HG02610 (cell line): ENCODE measurements around the gene DOCK8.
A peak's percentile ranks its signal among the peaks of the same experiment; 100 is the strongest.
"Not testable (repeated sequence)": the region's sequence is repeated elsewhere in the genome, so short reads cannot be mapped to it uniquely, and the experiment has no call there.

Experiments used
- ATAC-seq: cut with Tn5 transposase; IDR thresholded peaks from one replicate; pipeline ENCODE4 v1.9.1; 2021; ENCODE audit warnings: mild to moderate bottlenecking, moderate library complexity; ENCODE audit not compliant: unreplicated experiment

DOCK8 gene

DNA sequence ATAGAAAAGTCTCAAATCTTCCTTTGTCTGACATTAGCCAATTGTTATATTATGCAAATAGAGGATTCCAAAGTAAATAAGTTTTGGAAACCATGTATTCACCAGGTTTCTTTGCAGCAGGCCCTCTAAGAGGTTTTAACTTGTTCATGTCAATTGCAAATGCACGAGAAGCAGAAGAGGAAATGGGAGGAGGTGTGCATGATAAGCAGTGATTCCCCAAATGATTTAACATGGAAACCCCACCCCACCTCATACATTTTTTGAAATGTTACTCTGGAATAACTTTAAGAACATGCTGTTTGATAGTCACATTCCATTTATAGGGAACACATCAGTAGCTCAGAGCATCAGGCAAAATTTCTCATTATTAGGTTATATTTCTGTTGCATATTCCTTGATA is 190.7 kb downstream of the DOCK8 start:
- ATAC-seq, result no peak

DNA sequence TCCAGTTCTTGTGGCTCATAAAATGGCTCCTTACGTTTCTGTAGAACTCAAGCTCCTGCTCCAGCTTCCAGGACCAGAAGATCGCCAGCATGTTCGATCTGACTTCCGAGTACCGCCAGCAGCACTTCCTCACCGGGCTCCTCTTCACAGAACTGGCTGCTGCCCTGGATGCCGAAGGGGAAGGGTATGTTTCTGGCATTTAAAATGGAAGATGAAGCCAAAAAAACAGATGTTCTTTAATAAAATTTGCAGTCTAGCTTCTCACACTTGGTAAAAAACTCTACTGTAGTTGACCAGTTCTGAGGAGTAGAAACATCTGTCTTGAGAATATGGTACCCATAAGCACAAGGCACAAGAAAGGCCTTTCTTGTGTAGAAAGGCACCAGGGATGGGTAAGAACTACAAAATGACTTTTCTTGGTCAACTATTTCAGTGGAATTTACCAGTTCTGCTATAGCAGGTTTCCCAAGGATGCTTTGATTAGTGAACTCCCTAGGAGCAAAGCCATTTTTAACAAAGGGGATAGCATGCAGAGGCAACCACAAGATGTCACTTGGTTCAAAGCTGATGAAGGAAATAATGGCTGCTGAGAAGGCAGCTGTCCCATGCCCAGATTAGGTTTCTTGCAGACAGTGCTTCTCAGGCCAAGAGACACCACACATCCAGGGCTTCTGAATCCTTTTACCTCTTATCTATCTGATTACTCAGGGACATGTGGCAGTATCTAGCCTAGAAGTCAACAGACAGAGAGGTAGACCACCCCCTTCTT is 192.4 kb downstream of the DOCK8 start:
- no peak for ATAC-seq

DNA sequence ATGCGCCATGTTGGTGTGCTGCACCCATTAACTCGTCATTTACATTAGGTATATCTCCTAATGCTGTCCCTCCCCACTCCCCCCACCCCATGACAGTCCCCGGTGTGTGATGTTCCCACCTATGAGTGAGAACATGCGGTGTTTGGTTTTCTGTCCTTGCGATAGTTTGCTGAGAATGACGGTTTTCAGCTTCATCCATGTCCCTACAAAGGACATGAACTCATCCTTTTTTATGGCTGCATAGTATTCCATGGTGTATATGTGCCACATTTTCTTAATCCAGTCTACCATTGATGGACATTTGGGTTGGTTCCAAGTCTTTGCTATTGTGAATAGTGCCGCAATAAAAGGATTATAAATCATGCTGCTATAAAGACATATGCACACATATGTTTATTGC is 195.0 kb downstream of the DOCK8 start:
- ATAC-seq, result not testable (repeated sequence)

DNA sequence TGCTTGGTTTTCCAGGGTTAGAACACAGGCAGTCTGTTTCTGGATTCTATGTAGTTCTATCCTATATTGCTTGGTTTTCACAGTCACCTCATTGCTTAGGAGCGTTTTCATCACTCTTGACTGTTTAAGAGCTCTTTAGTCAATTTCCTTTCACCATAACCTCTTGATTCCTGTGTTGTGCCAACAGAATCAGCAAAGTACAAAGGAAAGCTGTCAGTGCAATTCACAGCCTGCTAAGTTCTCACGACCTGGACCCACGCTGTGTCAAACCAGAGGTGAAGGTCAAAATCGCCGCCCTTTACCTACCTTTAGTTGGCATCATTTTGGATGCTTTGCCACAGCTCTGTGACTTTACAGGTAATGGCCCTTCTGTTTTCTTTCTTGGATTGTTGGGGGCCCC is 199.9 kb downstream of the DOCK8 start:
- no peak for ATAC-seq

DNA sequence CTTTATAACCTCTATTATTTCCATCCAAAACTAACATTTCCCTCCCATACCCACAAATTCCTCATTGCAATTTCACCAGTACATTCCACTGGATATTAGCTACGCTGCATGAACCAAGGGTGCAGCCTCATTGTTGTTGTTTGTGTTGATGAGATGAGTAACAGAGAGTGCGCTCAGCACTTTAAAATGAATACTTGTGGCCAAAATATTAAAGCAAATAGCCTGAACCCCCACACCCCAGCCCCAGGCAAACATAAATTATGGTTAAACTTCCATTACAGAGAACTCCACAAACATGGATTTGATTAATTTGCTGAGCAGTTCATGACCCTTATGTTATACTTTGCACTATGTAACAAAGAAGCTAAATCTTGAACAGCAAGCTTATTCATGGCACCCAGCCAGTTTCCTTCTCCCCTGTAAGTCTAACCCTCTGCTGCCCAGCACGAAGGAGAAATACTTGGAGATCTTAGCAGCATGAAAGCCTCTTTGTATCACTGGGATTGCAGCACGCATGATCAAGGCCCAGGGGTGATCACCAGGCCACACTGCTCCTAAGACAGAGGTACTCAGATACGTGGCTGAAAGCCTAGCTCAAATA is 205.0 kb downstream of the DOCK8 start:
- ATAC-seq, result no peak

DNA sequence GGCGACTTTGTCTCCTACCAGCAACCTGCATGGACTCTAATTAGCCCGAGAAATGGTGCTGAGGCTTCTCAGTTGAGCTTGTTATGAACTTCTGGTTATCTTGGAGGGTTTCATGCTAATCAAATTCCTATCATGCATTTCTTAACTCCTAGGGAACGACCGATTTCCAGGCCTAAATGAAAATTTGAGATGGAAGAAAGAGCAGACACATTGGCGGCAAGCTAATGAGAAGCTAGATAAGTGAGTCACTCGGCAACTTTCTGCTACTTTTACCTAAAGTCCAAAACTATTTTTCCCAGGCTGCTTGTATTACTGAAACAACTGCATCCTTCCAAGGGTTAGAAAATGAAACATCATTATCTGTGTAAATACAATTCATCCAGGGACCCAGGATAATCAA is 207.2 kb downstream of the DOCK8 start:
- ATAC-seq, result no peak

DNA sequence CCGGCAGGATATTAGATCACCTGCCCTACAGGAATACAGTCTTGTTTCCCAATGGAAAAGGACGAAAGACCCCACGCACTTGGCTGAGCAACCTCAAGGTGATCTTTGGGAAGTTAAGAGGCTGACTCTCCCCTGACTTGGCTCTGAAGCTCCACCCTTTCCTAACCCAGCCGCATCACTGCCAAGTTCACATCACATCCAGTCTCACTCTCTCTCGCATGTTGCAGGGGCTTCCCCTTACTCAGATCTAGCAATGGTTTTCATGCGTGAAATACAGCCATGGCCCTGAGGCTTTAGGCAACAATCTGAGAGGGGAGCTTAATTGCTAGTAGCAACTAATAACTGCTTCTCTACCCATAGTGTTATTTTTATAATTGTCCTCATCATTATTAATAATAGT is 211.6 kb downstream of the DOCK8 start:
- ATAC-seq, result peak; percentile 38

DNA sequence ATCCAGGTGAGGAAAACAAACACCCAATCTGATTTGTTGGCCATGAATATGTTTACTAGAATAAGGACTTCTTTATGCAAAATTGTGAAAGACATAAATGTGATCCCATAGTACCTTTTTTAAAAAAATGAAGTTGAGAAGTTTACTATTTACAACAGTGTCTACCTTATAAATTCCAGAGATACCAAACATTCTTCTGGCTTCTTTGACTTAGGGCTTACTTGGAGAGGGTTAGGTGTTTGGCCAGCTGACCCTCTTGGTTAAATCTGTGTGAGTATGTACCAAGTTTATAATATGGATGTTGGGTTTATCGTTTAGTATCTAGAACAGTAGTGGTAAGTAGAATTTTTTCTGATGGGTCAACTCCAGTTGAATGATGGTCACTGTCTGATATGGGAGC is 212.3 kb downstream of the DOCK8 start:
- no peak for ATAC-seq

DNA sequence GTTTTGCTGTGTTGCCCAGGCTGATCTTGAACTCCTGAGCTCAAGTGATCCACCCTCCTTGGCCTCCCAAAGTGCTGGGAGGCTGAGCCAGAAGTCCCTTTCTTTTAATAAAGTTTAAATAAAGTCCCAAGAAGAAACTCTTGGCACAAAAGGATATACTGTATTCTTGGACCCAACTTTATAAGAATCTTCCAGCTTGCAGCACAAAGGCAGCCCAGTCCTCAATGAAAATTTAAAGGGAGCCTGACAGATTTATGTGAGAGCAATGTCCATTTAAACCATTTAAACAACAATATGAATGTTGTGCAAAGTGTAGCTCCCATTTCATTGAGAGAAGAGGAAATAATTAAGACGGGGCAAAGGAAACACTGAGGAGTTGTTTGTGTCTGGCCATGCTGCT is 217.0 kb downstream of the DOCK8 start:
- ATAC-seq, result no peak

DNA sequence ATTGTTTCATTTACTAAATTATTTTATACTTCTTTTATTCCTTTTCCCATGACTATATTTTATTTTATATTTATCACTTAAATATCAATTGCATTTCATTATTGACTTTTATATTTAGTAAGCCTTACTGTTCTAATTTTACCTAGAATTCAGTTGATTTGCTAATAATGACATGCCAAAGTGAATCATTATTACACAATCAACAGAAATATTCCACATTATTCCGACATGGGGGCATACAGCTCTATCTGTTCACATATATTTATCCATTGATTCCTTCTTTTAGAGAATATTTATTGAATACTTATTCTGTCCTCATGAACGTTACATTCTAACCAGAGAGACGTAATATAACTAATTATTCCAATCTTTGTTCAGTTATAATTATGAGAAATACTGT is 221.8 kb downstream of the DOCK8 start:
- no peak for ATAC-seq

DNA sequence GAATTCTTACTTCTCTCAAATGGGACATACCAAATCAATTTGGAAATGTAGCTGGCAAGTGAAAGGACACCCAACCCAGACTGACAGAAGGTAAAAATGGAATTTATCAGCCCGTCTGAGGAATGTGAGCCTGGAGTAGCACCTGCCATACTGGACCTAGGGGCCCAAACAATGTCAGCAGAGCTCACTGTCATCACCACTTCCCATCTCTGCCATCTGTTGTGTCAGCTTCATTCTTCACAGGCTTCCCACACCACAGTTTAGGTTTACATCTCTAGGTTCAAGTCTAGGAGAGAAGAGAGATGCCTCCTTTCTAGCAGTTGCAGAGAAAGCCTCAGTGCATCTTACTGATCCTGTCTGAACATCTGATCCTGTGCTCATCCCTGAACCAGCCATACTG is 222.4 kb downstream of the DOCK8 start:
- ATAC-seq, result no peak

DNA sequence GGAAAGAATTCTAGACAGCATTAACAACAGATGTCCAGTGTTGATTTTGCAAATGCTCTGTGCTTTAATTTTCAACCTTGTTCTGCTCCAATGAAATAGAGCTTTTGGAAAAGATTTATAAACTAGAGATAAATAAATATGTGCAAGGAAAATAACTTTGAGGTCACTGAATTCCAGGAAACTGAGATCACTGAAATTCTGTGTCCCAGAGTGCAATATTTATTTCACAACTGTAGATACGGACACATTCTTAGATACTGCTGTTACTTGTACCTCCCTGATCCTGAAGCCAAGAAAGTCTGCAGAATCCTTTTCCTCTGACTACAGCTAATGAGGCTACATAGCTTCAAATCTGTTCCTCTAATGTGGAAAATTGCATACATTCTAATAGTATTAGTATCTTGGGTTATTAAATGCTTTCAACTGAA is 222.9 kb downstream of the DOCK8 start:
- ATAC-seq, result no peak

DNA sequence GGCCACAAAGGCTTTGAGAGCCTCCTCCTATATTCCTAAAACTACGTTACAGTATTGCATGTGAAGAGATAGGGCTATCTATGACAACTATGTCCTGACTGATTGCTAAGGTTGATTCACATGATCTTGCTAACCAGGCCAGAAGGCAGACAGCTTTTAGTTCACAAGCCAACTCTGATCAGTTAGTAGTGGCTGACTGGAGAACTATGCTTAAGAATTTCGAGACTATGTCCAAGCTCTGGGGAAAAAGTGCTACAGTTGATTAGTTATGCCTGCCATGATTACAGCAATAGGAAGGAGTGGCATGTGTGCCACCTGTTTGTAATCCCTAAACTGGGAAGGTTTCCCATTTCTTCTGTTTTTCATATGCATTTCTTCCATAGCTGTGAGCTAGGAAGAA is 223.4 kb downstream of the DOCK8 start:
- no peak for ATAC-seq

DNA sequence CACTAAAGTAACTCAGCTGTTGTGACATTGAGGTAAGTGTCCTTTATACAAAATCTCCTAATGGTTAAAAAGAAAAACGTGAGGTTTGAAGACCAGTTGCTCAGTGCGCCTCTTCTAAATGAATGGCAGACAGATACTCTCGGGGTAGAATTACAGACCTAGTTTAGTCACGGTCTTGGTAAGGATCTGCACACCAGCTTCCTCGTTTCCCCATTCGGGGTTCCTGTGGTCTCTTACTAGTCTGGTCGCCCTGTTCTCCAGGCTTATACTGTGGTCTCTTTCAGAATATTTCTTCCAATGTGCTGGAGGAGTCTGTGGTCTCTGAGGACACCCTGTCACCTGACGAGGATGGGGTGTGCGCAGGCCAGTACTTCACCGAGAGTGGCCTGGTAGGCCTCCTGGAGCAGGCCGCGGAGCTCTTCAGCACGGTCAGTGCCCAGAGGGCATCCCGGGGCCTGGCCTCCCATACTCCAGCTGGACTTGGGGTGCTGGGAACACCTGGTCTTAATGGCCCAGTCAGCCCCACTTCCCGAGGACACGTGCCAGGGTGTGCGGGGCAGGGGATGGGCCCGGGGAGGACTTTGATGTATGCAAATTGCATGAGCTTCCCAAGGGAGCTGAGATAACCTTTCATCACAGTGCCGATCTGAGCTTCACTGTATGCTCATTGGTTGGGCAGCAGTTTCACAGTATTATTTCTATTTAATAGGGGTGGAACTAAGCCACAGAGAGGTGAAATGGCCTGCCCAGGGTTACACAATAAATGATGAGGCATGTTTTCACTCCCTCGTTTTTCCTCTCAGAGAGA is 224.5 kb downstream of the DOCK8 start:
- ATAC-seq, result no peak

DNA sequence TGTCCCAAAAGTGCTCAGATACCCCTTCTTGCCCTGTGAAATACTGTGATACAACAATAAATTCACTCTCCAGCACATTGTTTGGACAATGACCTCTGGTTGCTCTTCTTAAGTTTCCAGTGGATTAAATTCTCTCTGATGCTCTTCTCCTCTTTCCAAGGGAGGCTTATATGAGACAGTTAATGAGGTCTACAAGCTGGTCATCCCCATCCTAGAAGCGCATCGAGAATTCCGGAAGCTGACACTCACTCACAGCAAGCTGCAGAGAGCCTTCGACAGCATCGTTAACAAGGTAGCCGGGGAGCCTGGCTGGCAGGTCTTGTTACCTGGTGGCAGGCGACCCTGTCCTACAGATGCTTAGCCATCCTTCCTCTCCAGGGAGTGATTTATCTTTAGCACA is 226.5 kb downstream of the DOCK8 start:
- no peak for ATAC-seq

DNA sequence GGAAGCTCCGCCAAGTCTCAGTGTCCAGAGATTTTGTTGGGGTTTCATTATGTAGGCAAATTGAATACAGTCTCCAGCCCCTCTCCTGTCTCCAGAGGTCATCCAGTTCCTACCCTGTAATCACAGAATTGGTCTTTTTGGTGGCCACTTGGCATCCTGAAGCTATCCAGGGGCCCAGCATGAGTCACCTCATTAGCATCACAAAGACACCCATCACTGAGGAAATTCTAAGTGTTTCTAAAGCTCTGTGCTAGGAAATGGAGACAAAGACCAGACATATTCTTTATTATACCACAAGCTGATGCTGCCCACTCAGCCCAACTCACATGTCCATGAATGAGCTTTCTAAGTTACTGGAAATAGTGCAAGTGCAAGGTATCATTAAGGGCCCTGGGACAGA is 229.9 kb downstream of the DOCK8 start:
- ATAC-seq, result no peak

DNA sequence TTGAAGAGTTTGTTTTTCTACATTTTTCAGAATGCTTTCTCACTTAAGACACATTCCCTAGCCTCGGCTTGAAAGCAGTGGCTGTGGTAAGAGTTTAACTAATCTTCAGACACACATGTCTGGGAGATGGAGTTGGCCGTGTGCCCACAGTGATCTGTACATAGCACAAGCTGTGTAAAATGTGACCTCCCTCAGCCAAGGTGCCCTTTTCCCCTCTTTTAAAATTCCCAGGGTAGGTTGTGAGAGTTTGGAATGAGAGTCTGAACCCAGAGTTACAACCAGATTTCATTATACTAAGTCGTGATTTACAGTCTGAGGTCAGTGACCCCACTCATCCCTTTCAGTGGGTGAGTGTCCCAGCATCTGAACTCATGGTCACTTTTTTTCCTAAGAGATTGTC is 230.4 kb downstream of the DOCK8 start:
- ATAC-seq, result no peak

DNA sequence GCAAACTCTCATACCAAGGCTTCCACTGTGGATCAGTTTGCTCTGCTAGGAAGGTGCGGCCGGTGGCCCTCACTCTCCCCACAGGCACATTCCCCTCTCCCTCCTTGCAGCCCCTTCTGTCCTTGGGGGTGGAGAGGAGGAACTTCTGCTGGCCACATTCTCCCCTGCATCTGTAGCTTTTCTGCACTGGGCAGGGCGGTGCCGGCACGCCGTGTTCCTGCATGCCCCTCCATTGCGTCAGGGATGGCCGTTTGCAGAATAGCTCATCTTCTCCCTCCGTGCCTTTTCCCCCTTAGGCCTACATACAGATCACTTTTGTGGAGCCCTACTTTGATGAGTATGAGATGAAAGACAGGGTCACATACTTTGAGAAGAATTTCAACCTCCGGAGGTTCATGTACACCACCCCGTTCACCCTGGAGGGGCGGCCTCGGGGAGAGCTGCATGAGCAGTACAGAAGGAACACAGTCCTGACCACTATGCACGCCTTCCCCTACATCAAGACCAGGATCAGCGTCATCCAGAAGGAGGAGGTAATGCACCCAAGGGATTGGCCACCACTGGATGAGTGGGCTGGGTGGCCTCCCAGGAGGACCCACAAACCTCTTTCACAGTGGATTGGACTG is 231.5 kb downstream of the DOCK8 start:
- no peak for ATAC-seq

DNA sequence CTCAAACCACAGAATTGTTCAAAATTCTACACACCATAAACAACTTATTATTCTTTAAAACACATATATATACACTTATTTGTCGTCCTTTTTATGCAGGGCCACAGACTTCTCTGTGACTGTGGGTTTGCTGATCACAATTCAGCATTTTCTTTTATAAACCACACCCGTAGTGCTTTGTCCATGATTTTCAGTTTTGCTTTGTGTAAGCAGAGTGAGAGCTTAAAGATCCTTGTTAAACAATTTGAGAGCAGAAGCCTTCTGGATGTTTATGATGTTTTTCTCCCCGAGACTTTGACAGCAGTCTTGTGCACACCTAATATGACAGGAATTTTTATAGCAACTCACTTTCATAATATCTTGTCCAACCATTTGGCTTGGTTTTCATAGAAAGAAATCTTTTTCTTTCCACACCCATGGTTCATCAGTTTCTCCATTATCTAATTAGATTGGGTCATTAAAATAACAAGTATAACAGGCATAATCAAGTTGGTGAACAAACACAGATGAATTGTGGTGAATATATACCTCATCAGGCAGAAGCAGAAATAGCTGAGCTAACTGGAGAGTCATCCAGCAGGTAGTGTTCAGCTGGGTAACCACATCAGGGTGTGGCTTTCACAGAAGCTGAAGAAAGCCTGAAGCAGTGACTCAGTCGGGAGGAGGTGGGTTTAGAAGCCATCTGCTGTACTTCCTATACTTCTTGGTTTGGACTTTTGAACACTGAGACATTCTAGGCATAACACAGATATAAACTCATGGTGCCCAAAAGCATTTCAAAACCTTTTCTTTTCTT is 232.8 kb downstream of the DOCK8 start:
- ATAC-seq, result peak; percentile 91

DNA sequence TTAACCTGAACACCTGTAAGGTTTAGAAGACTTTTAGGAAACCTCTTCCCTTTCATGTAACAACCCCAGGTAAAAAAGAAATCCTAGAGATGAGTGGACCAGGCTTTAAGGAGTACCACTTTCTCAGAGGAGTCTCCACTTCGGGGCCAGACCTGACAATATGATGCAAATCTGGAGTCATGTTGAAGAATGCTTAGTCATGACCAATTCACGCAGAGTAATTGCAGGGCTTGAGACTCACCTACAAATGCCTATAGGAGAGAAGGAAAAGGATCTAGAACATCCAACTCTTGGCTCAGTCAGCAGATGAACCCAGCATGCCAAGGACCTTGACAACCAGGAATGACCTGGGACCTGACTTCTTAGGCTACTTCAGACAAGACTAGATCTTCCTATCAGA is 235.4 kb downstream of the DOCK8 start:
- ATAC-seq, result no peak

DNA sequence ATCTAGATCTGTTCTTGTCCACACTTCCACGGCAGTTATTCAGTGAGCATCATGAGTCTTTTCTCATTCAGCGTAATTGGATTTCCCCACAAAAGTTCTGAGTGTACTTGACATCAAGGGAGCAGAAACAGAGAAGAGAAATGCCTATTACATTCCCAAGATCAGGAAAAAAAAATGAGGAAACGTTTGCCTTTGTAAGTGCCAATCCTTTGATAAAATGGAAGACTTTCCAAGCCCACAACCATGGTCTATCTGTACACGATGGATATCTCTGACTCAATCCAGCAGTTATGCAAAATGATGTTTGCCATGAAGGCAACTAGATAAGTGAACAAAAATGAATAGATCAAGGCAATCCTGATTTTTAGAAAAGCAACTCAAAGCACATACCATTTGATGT is 235.9 kb downstream of the DOCK8 start:
- ATAC-seq, result no peak
